Measurements from ENCODE around the gene RPL3. TPM values are rescaled to one million over a fixed set of nuclear protein-coding genes. Genes with fewer than 3 reads are reported as not detected.

Gene RPL3
- total and polyA plus RNA-seq, 3 donors from 2014 or later, result 1,087 to 2,075 (median 2,042) TPM

- Histone ChIP-seq H3K9me3 (no peaks in the 10 kb centered on the region), H3K4me3 (no peak overlapping the region), H3K4me1 (peaks cover 25% of the 10 kb centered on the region), H3K27me3 (no peaks in the 10 kb centered on the region), H3K27ac (peak overlapping the region in 1 of 2 donors; percentile 85), H3K36me3 (ENCODE audit: low read depth, missing control alignments) (no peaks in the 10 kb centered on the region)
- no peak for TF ChIP-seq POLR2A (IDR thresholded peaks at IDR 0.05)
- no peak for TF ChIP-seq CTCF (IDR thresholded peaks at IDR 0.05)
- intact Hi-C loops (cut with DNase I; ENCODE audit: low total_unique reads), result no loop called here
- DNase-seq, result peak; percentile 56
- 56 to 60% methylated on average over 7 of the region's 7 CpGs for WGBS, 2 donors
Observed at GRCh38 chr22:39352306-39352891, 33.0 kb upstream of the RPL3 start.

- intact Hi-C loops (cut with DNase I; ENCODE audit: low total_unique reads), result no loop called here
- no peak for TF ChIP-seq CTCF (IDR thresholded peaks at IDR 0.05)
- TF ChIP-seq POLR2A (IDR thresholded peaks at IDR 0.05), result no peak
- Histone ChIP-seq H3K27ac (peak overlapping the region in 1 of 2 donors; percentile 85), H3K9me3 (no peaks in the 10 kb centered on the region), H3K4me3 (no peak overlapping the region), H3K36me3 (ENCODE audit: low read depth, missing control alignments) (no peaks in the 10 kb centered on the region), H3K4me1 (peaks cover 25% of the 10 kb centered on the region), H3K27me3 (no peaks in the 10 kb centered on the region)
- no peak for DNase-seq
- WGBS, 2 donors, result 56 to 67% methylated on average over 8 of the region's 8 CpGs
Observed at GRCh38 chr22:39351689-39352214, 32.3 kb upstream of the RPL3 start.

- intact Hi-C loops (cut with DNase I; ENCODE audit: low total_unique reads), result no loop called here
- peaks cover 22% of the 10 kb centered on the region for H3K4me1 ChIP-seq
- no peak for TF ChIP-seq CTCF (IDR thresholded peaks at IDR 0.05)
- no peak for TF ChIP-seq POLR2A (IDR thresholded peaks at IDR 0.05)
- no peaks in the 10 kb centered on the region for H3K36me3 ChIP-seq (ENCODE audit: low read depth, missing control alignments)
- no peak for DNase-seq
- peak overlapping the region; percentile 81 to 84 for H3K4me3 ChIP-seq
- WGBS, 2 donors, result 54 to 66% methylated on average over 10 to 14 of the region's 14 CpGs
- no peaks in the 10 kb centered on the region for H3K9me3 ChIP-seq
- H3K27ac ChIP-seq, result peak overlapping the region; percentile 39 to 85
- no peaks in the 10 kb centered on the region for H3K27me3 ChIP-seq
Observed at GRCh38 chr22:39350757-39351688, 31.6 kb upstream of the RPL3 start.

GRCh38 chr22:39349967-39350726, 30.7 kb upstream of the RPL3 start, which contains the start of gene SYNGR1:
TSS of gene SYNGR1 (plus strand) at chr22:39349991. CDS start at chr22:39350011, 20 bp downstream.
- no peaks in the 10 kb centered on the region for H3K9me3 ChIP-seq
- intact Hi-C loops (cut with DNase I; ENCODE audit: low total_unique reads), result no loop called here
- peak; percentile 58 for DNase-seq
- peak within 1 kb of the TSS; percentile 75 to 85 for H3K27ac ChIP-seq
- H3K4me1 ChIP-seq, result peaks cover 22% of the 10 kb centered on the region
- peak within 1 kb of the TSS; percentile 81 to 84 for H3K4me3 ChIP-seq
- WGBS, 2 donors, result 0 to 1% methylated on average over 28 to 61 of the region's 87 CpGs
- H3K36me3 ChIP-seq (ENCODE audit: low read depth, missing control alignments), result no peaks in the 10 kb centered on the region
- TF ChIP-seq POLR2A (IDR thresholded peaks at IDR 0.05), result no peak
- no peak for TF ChIP-seq CTCF (IDR thresholded peaks at IDR 0.05)
- no peaks in the 10 kb centered on the region for H3K27me3 ChIP-seq

All from testis (tissue), 3 donors.